Cardiac muscle cell (in vitro differentiated cells and primary cell): Measurements from ENCODE around the gene FBLL1. TPM values are rescaled to one million over a fixed set of nuclear protein-coding genes. Genes with fewer than 3 reads are reported as not detected.

Experiments used
- DNase-seq, 2 donors: peaks; one replicate each; pipeline versions ENCODE4 v3.0.0 to v3.0.0-alpha.2; 2010 to 2017; ENCODE audit warnings: low read depth in 1 of 2, low spot score in 1 of 2
- H3K27ac ChIP-seq: fragments of 200-600 bp; sonication (generic); 2 replicates; pipeline ENCODE4 v1.5.1; 2016
- H3K27me3 ChIP-seq: fragments of 200-600 bp; sonication (generic); 2 replicates; pipeline ENCODE4 v1.6.0; 2016; ENCODE audit warnings: control low read depth
- H3K36me3 ChIP-seq: fragments of 200-600 bp; sonication (generic); 2 replicates; pipeline ENCODE4 v1.5.1; 2016; ENCODE audit warnings: control low read depth
- H3K4me1 ChIP-seq: fragments of 200-600 bp; sonication (generic); 2 replicates; pipeline ENCODE4 v1.8.1; 2017; ENCODE audit warnings: low read depth, mild to moderate bottlenecking, mixed run types
- H3K4me3 ChIP-seq: fragments of 200-600 bp; sonication (generic); 2 replicates; pipeline ENCODE4 v1.5.1; 2016; ENCODE audit warnings: mild to moderate bottlenecking
- H3K9me3 ChIP-seq: fragments of 200-600 bp; sonication (generic); 2 replicates; pipeline ENCODE4 v1.5.1; 2017; ENCODE audit warnings: low read depth, mild to moderate bottlenecking, control low read depth
- CTCF ChIP-seq: IDR thresholded peaks from 2 replicates; pipeline ENCODE4 v1.5.1; 2012; ENCODE audit warnings: low read depth, mild to moderate bottlenecking, low read length
- polyA plus RNA-seq: library from polyadenylated mRNA; unstranded; fragments of >200 nt; fragmentation: Nextera tagmentation; extraction: Ambion mirVana; gene quantifications from 2 replicates; pipeline ENCODE4 v1.2.1, GENCODE V29; 2016
- total RNA-seq: library from RNA; depleted of rRNA; stranded (reverse); fragments of >200 nt; gene quantifications from 2 replicates; pipeline ENCODE4 v1.2.3, GENCODE V29; 2016

FBLL1 gene
- total RNA-seq, result 0.63 and 1.2 TPM in 2 replicates
- 0.15 TPM in 1 of 2 replicates, not detected in the other for polyA plus RNA-seq

DNA sequence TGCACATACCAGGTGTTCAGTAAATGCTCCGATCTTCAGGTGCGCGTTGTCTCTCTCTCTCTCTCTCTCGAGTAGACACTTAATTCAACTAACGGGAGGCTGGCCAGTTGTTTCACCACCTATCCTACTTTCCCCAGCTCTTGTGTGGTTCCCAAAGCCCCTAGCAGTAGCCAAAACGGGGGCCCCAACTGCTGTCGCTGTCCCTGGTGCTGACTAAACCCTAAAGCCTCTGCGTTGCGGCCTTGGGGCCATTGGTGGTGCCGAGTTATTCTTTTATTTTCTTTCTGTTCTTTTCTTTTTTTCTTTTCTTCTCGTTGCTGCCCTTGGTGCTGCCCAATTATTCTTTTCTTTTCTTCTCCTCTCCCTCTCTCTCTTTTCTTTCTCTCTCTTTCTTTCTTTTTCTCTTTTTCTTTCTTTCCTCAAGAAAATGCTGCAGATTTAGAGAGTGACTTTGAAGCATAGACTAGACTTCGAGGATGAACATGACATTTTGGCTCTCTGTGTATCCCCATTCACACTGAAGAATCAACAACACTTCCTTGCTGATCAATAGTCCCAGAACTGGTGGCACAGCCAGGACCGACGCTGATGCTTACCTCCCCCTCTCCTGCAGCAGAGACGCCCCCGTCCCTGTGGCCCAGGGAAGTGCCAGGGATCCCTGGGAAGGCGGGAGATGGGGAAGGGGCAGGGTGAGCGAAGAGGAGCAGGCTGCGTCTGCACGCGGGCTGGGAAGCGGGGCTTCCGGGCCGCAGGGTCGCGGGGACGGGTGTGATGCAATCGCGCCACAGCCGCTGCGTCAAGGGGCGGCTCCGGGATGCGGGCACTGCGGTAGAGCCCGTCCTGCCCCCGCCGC lies at the start of gene FBLL1:
Gene FBLL1, plus strand, starts transcription at position 785 of the 853 bp plus-strand sequence. CDS start 200 bp downstream, outside the sequence.
- Histone ChIP-seq H3K36me3 (no peaks in the 10 kb centered on the region), H3K4me1 (no peaks in the 10 kb centered on the region), H3K27me3 (peaks cover 58% of the 10 kb centered on the region), H3K9me3 (no peaks in the 10 kb centered on the region), H3K27ac (no peak within 1 kb of the TSS), H3K4me3 (peak within 1 kb of the TSS; percentile 30)
- peak; percentile 53 to 85 for DNase-seq
- TF ChIP-seq CTCF, result no peak

DNA sequence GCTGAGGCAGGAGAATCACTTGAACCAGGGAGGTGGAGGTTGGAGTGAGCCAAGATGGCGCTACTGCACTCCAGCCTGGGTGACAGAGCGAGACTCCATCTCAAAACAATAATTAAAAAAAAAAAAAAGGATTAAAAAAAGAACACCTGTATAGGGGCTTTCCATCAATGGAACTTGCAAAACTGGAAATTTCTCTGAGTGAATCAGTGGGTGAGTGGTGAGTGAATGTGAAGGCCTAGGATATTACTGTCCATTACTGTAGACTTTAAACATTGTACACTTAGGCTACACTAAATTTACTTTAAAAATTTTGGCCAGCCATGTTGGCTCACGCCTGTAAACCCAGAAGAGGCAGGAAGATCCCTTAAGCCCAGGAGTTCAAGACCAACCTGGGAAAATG lies 48.5 kb upstream of the FBLL1 start:
- DNase-seq, result no peak
- Histone ChIP-seq H3K4me3 (no peak overlapping the region), H3K4me1 (peaks cover 12% of the 10 kb centered on the region), H3K27ac (no peak overlapping the region), H3K36me3 (no peaks in the 10 kb centered on the region), H3K9me3 (no peaks in the 10 kb centered on the region), H3K27me3 (no peaks in the 10 kb centered on the region)
- no peak for TF ChIP-seq CTCF

DNA sequence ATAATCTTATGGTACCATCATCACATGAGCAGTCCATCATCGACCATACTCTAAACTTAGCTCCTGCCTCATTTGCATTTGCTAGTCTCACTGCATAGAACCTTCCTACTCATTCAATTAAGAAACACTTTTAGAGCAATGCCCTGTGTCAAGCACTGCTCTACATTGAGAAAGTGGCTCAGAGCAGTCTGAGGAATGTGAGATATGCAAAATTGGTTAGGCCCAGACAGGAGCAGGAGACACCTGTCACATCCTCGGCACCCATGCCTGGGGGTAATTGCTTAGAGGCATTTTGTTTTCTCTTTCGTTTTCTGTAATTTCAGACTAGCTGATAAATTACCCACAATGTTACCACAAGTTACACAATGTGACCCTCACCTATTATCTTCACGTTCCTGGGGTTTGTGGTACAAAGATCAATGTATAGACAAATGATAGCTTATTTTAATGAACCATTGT lies 47.7 kb upstream of the FBLL1 start:
- Histone ChIP-seq H3K27ac (no peak overlapping the region), H3K4me1 (peaks cover 12% of the 10 kb centered on the region), H3K27me3 (no peaks in the 10 kb centered on the region), H3K9me3 (no peaks in the 10 kb centered on the region), H3K4me3 (no peak overlapping the region), H3K36me3 (no peaks in the 10 kb centered on the region)
- TF ChIP-seq CTCF, result no peak
- peak in 1 of 2 donors; percentile 21 for DNase-seq

- H3K36me3 ChIP-seq, result no peaks in the 10 kb centered on the region
- no peak for DNase-seq
- no peak overlapping the region for H3K4me3 ChIP-seq
- peaks cover 14% of the 10 kb centered on the region for H3K4me1 ChIP-seq
- H3K27me3 ChIP-seq, result no peaks in the 10 kb centered on the region
- no peak overlapping the region for H3K27ac ChIP-seq
- no peak for TF ChIP-seq CTCF
- H3K9me3 ChIP-seq, result no peaks in the 10 kb centered on the region
These were observed 46.7 kb upstream of the FBLL1 start for GRCh38 chr5:168482361-168482760.

DNA sequence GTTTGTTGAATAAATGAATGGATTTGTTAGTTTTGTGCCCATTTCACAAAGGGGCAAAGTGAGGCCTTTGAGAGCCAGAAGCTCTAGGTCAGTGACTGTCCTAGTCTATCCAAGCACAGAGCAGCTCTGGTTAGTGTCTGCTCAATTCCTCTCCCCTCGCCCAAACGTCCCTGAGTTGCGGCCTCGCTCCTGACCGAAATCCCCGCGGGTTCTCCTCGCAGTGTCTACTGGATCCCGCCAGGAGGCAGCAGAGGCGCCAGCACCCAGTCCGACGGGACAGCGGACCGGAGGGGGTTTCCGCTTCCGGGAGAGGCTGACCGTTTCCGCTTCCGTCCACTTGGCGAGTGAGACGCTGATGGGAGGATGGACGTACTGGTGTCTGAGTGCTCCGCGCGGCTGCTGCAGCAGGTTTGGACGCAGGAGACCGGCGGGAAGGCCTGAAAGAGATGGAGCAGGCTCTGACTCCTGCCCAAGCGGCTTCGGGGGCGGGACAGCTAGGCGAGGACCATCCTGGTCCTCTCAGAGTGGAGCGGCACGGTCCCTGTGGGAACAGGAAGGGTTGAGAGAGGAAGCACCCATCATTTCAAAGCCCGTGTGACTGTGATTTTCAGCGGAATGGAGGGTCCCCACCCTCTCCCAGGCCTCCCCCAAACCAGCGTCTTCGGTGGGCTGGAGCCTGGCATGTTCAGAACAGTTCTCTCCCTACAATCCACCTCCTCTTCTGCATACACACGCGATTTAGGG lies 42.8 kb upstream of the FBLL1 start, which contains the start of gene RARS1:
Gene RARS1, plus strand, starts transcription at position 336 of the 744 bp plus-strand sequence. Its CDS starts 28 bp downstream, at position 364.
- peak; percentile 99 for TF ChIP-seq CTCF

More for the DNA sequence above, 42.8 kb upstream of the FBLL1 start, which contains the start of gene RARS1:
- Histone ChIP-seq H3K9me3 (no peaks in the 10 kb centered on the region), H3K4me1 (peaks cover 12% of the 10 kb centered on the region), H3K27me3 (no peaks in the 10 kb centered on the region), H3K4me3 (peak within 1 kb of the TSS; percentile 82), H3K36me3 (peaks cover 22% of the 10 kb centered on the region), H3K27ac (peak within 1 kb of the TSS; percentile 47)
- DNase-seq, result peak; percentile 95 to 96
